Measurements from ENCODE around the gene TMPRSS13.
"Not testable (repeated sequence)": the region's sequence is repeated elsewhere in the genome, so short reads cannot be mapped to it uniquely, and the experiment has no call there.

TMPRSS13 gene

GRCh38 chr11:117929142-117929915 lies at the start of gene TMPRSS13:
Gene TMPRSS13, minus strand, starts transcription at chr11:117929402. Its CDS starts 95 bp downstream, at chr11:117929307.
- no peak for DNase-seq

- no peak for DNase-seq
These were observed 49.8 kb upstream of the TMPRSS13 start for GRCh38 chr11:117978991-117979390.

- not testable (repeated sequence) for DNase-seq
These were observed 49.2 kb upstream of the TMPRSS13 start for GRCh38 chr11:117978291-117978910.

- not testable (repeated sequence) for DNase-seq
These were observed 48.5 kb upstream of the TMPRSS13 start for GRCh38 chr11:117977612-117978264.

- DNase-seq, result no peak
These were observed 47.8 kb upstream of the TMPRSS13 start for GRCh38 chr11:117977029-117977428.

GRCh38 chr11:117976445-117976844 lies 47.2 kb upstream of the TMPRSS13 start:
- DNase-seq, result no peak

- DNase-seq, result no peak
These were observed 44.3 kb upstream of the TMPRSS13 start for GRCh38 chr11:117973503-117973860.

GRCh38 chr11:117972629-117973502 lies 43.7 kb upstream of the TMPRSS13 start:
- DNase-seq, result no peak

- DNase-seq, result no peak
These were observed 42.8 kb upstream of the TMPRSS13 start for GRCh38 chr11:117972044-117972443.

GRCh38 chr11:117970400-117971024 lies 41.3 kb upstream of the TMPRSS13 start:
- no peak for DNase-seq

GRCh38 chr11:117969160-117969991 lies 40.2 kb upstream of the TMPRSS13 start:
- DNase-seq, result no peak

- DNase-seq, result no peak
These were observed 37.7 kb upstream of the TMPRSS13 start for GRCh38 chr11:117966908-117967307.

- DNase-seq, result no peak
These were observed 33.6 kb upstream of the TMPRSS13 start for GRCh38 chr11:117962826-117963225.

GRCh38 chr11:117961896-117962295 lies 32.7 kb upstream of the TMPRSS13 start:
- no peak for DNase-seq

- DNase-seq, result no peak
These were observed 31.2 kb upstream of the TMPRSS13 start for GRCh38 chr11:117960406-117960805.

- no peak for DNase-seq
These were observed 30.4 kb upstream of the TMPRSS13 start for GRCh38 chr11:117959438-117960149.

- DNase-seq, result no peak
These were observed 29.7 kb upstream of the TMPRSS13 start for GRCh38 chr11:117958949-117959348.

GRCh38 chr11:117953024-117953671 lies 23.9 kb upstream of the TMPRSS13 start:
- no peak for DNase-seq

GRCh38 chr11:117950993-117951961 lies 22.1 kb upstream of the TMPRSS13 start:
- DNase-seq, result no peak
